Neural cell (in vitro differentiated cells): ENCODE measurements around the gene IGLL5. TPM values are rescaled to one million over a fixed set of nuclear protein-coding genes. Genes with fewer than 3 reads are reported as not detected.

Experiments used
- H2AFZ ChIP-seq: fragments of 200-600, 300-800 bp; sonication (generic), shearing (Covaris generic); 2 replicates; pipeline ENCODE4 v1.6.0; 2014; ENCODE audit warnings: low read depth, mild to moderate bottlenecking, antibody characterized with exemption, low read length, moderate library complexity
- H3F3A ChIP-seq: fragments of 200-600 bp; shearing (Covaris generic); 2 replicates; pipeline ENCODE4 v1.6.1; 2016; ENCODE audit warnings: mild to moderate bottlenecking, moderate library complexity, mixed read lengths, antibody characterized with exemption, low read length; ENCODE audit not compliant: insufficient read depth, poor library complexity, severe bottlenecking
- H3K27ac ChIP-seq: fragments of 200-600, 300-800 bp; sonication (generic), shearing (Covaris generic); 2 replicates; pipeline ENCODE4 v1.5.1; 2014; ENCODE audit warnings: mild to moderate bottlenecking, low read length, moderate library complexity
- H3K27me3 ChIP-seq: fragments of 300-800, 200-600 bp; sonication (generic), shearing (Covaris generic); 2 replicates; pipeline ENCODE4 v1.6.0; 2014; ENCODE audit warnings: mild to moderate bottlenecking, low read depth, low read length, moderate library complexity; ENCODE audit not compliant: insufficient read depth
- H3K36me3 ChIP-seq: fragments of 300-800, 200-600 bp; sonication (generic), shearing (Covaris generic); 2 replicates; pipeline ENCODE4 v1.5.1; 2014; ENCODE audit warnings: mild to moderate bottlenecking, antibody characterized with exemption, low read length, moderate library complexity; ENCODE audit not compliant: insufficient read depth
- H3K4me2 ChIP-seq: fragments of 300-800, 200-600 bp; sonication (generic), shearing (Covaris generic); 2 replicates; pipeline ENCODE4 v1.6.0; 2014; ENCODE audit warnings: mild to moderate bottlenecking, low read length
- H3K4me3 ChIP-seq: fragments of 300-800, 200-600 bp; sonication (generic), shearing (Covaris generic); 2 replicates; pipeline ENCODE4 v1.5.1; 2014; ENCODE audit warnings: mild to moderate bottlenecking, low read length, moderate library complexity
- H3K79me2 ChIP-seq: fragments of 200-600 bp; shearing (Covaris generic); replicated peaks from 2 replicates; pipeline ENCODE4 v1.6.0; 2014; ENCODE audit warnings: mild to moderate bottlenecking, low read length, moderate library complexity; ENCODE audit not compliant: insufficient read depth
- H3K9ac ChIP-seq: fragments of 300-800, 200-600 bp; sonication (generic), shearing (Covaris generic); 2 replicates; pipeline ENCODE4 v1.6.1; 2016; ENCODE audit warnings: mild to moderate bottlenecking, low read length, mixed read lengths
- H3K9me2 ChIP-seq: fragments of 200-600 bp; shearing (Covaris generic); 2 replicates; pipeline ENCODE4 v1.6.1; 2016; ENCODE audit warnings: mild to moderate bottlenecking, low read length, mixed read lengths; ENCODE audit not compliant: insufficient read depth
- H3K9me3 ChIP-seq: fragments of 200-600, 300-800 bp; sonication (generic), shearing (Covaris generic); 2 replicates; pipeline ENCODE4 v1.6.1; 2016; ENCODE audit warnings: mild to moderate bottlenecking, mixed run types, low read length, moderate library complexity, mixed read lengths
- H4K20me1 ChIP-seq: fragments of 200-600 bp; shearing (Covaris generic); 2 replicates; pipeline ENCODE4 v1.6.1; 2016; ENCODE audit warnings: mild to moderate bottlenecking, mixed run types; ENCODE audit not compliant: insufficient read depth
- EP300 ChIP-seq: fragments of 450-650 bp; conservative IDR thresholded peaks from 2 replicates; pipeline ENCODE4 v1.6.1; 2014; ENCODE audit warnings: antibody characterized with exemption, mild to moderate bottlenecking, moderate library complexity; ENCODE audit not compliant: poor library complexity, severe bottlenecking
- EZH2 ChIP-seq: fragments of 200-600, 300-800 bp; shearing (Covaris generic), sonication (generic); IDR thresholded peaks from 2 replicates; pipeline ENCODE4 v1.6.1; 2014; ENCODE audit warnings: antibody characterized with exemption, low read length, borderline replicate concordance, mild to moderate bottlenecking; ENCODE audit not compliant: insufficient read depth, poor library complexity, severe bottlenecking
- MXI1 ChIP-seq: fragments of 450-650 bp; conservative IDR thresholded peaks from 2 replicates; pipeline ENCODE4 v1.6.1; 2014; ENCODE audit warnings: antibody characterized with exemption, mild to moderate bottlenecking; ENCODE audit not compliant: poor library complexity, severe bottlenecking
- POLR2AphosphoS5 ChIP-seq: IDR thresholded peaks from 2 replicates; pipeline ENCODE4 v1.6.1; 2012
- RAD21 ChIP-seq: fragments of 450-650 bp; conservative IDR thresholded peaks from 2 replicates; pipeline ENCODE4 v1.6.1; 2014; ENCODE audit warnings: antibody characterized with exemption, mild to moderate bottlenecking, moderate library complexity
- SMC3 ChIP-seq: fragments of 450-650 bp; conservative IDR thresholded peaks from 2 replicates; pipeline ENCODE4 v1.6.1; 2014; ENCODE audit warnings: antibody characterized with exemption, mild to moderate bottlenecking, moderate library complexity; ENCODE audit not compliant: poor library complexity
- TAF1 ChIP-seq: IDR thresholded peaks from 2 replicates; pipeline ENCODE4 v1.6.1; 2012; ENCODE audit warnings: low read depth
- polyA plus RNA-seq: library from polyadenylated mRNA; depleted of rRNA; stranded (reverse); fragments of >200 nt; gene quantifications from 2 replicates; pipeline ENCODE4 v1.2.3, GENCODE V29; 2014
- TF ChIP-seq, protein P1 (sequence below): fragments of 450-650 bp; IDR thresholded peaks from 2 replicates; pipeline ENCODE4 v1.5.1; 2014; ENCODE audit warnings: antibody characterized with exemption, mild to moderate bottlenecking, moderate library complexity; ENCODE audit not compliant: poor library complexity, severe bottlenecking
- TF ChIP-seq, protein P2 (sequence below): IDR thresholded peaks from 2 replicates; pipeline ENCODE4 v1.6.1; 2012; ENCODE audit warnings: borderline replicate concordance

IGLL5 gene
- polyA plus RNA-seq, 1 donor from 2014 or later: 0.19 TPM

DNA sequence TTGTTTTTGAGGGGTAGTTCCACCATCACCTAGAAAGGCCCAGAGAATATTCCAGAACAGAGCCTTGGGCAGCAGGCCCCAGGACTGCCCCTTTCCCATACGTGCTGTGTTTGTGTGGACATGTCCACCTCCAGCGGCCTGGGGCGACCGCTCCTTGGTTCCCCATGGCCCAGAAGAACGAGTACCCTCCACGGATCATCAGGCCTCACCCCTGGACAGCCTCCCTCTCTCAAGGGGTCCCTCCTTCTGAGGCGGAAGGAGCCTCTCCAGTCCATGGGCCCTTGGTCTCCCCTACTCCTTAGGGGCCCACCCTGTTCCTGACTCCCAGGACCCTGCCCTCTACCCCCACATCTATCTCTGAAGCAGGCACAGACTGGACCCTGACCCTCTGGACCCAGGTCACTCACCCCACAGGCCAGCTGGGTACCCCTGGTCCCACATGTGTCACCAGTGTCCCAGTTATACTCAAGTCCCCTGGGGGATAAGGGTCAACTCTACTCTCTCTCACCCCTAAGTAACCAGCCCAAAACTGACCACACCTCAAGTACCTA is 32.6 kb downstream of the IGLL5 start:
- H4K20me1 ChIP-seq: no peaks in the 10 kb centered on the region
- H2AFZ ChIP-seq: no peak overlapping the region
- H3K79me2 ChIP-seq: no peaks in the 10 kb centered on the region
- H3K27ac ChIP-seq: no peak overlapping the region
- no peaks in the 10 kb centered on the region for H3K36me3 ChIP-seq
- H3K27me3 ChIP-seq: no peaks in the 10 kb centered on the region
- H3K9ac ChIP-seq: no peak overlapping the region
- no peaks in the 10 kb centered on the region for H3F3A ChIP-seq
- H3K4me3 ChIP-seq: no peak overlapping the region
- no peak overlapping the region for H3K4me2 ChIP-seq
- H3K9me2 ChIP-seq: no peaks in the 10 kb centered on the region
- H3K9me3 ChIP-seq: no peaks in the 10 kb centered on the region
- TF ChIP-seq SMC3: no peak
- TF ChIP-seq, protein P1, sequence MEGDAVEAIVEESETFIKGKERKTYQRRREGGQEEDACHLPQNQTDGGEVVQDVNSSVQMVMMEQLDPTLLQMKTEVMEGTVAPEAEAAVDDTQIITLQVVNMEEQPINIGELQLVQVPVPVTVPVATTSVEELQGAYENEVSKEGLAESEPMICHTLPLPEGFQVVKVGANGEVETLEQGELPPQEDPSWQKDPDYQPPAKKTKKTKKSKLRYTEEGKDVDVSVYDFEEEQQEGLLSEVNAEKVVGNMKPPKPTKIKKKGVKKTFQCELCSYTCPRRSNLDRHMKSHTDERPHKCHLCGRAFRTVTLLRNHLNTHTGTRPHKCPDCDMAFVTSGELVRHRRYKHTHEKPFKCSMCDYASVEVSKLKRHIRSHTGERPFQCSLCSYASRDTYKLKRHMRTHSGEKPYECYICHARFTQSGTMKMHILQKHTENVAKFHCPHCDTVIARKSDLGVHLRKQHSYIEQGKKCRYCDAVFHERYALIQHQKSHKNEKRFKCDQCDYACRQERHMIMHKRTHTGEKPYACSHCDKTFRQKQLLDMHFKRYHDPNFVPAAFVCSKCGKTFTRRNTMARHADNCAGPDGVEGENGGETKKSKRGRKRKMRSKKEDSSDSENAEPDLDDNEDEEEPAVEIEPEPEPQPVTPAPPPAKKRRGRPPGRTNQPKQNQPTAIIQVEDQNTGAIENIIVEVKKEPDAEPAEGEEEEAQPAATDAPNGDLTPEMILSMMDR: no peak
- no peak for TF ChIP-seq TAF1
- TF ChIP-seq EP300: no peak
- TF ChIP-seq, protein P2, sequence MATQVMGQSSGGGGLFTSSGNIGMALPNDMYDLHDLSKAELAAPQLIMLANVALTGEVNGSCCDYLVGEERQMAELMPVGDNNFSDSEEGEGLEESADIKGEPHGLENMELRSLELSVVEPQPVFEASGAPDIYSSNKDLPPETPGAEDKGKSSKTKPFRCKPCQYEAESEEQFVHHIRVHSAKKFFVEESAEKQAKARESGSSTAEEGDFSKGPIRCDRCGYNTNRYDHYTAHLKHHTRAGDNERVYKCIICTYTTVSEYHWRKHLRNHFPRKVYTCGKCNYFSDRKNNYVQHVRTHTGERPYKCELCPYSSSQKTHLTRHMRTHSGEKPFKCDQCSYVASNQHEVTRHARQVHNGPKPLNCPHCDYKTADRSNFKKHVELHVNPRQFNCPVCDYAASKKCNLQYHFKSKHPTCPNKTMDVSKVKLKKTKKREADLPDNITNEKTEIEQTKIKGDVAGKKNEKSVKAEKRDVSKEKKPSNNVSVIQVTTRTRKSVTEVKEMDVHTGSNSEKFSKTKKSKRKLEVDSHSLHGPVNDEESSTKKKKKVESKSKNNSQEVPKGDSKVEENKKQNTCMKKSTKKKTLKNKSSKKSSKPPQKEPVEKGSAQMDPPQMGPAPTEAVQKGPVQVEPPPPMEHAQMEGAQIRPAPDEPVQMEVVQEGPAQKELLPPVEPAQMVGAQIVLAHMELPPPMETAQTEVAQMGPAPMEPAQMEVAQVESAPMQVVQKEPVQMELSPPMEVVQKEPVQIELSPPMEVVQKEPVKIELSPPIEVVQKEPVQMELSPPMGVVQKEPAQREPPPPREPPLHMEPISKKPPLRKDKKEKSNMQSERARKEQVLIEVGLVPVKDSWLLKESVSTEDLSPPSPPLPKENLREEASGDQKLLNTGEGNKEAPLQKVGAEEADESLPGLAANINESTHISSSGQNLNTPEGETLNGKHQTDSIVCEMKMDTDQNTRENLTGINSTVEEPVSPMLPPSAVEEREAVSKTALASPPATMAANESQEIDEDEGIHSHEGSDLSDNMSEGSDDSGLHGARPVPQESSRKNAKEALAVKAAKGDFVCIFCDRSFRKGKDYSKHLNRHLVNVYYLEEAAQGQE: no peak

DNA sequence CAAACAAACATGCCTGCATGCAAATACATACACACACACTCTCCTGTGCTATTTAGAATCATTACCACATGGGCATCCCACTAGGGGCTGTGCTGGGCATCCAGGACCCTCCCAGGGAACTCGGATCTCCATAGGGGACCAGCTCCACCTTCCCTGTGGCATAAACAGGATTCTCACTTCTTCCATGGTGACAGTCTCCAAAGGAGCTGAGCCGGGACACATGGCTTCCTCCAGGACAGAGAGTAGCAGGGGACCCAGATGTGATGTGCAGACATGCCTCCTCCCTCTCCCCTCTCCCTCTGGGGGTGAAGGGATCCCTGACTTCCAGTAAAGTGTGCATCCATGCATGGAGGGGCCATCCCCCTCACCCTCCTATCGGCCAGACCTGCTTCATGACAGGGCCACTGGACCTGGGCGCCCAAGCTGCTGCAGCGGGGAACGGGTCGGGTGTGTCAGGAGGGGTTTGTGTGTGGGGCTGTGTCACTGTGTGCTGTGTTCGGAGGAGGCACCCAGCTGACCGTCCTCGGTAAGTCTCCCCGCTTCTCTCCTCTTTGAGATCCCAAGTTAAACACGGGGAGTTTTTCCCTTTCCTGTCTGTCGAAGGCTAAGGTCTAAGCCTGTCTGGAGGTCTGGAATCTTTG is 33.4 kb downstream of the IGLL5 start:
- Histone ChIP-seq H3K4me2 (no peak overlapping the region), H3K9me3 (no peaks in the 10 kb centered on the region), H3F3A (no peaks in the 10 kb centered on the region), H3K27me3 (no peaks in the 10 kb centered on the region), H4K20me1 (no peaks in the 10 kb centered on the region), H2AFZ (no peak overlapping the region), H3K4me3 (no peak overlapping the region), H3K27ac (no peak overlapping the region), H3K79me2 (no peaks in the 10 kb centered on the region), H3K9me2 (no peaks in the 10 kb centered on the region), H3K9ac (no peak overlapping the region), H3K36me3 (no peaks in the 10 kb centered on the region)
- TF ChIP-seq MXI1: no peak
- TF ChIP-seq, protein P1: no peak
- TF ChIP-seq, protein P2: no peak
- no peak for TF ChIP-seq TAF1
- TF ChIP-seq EZH2: no peak
- TF ChIP-seq SMC3: no peak
- TF ChIP-seq POLR2AphosphoS5: no peak
- TF ChIP-seq EP300: no peak
- TF ChIP-seq RAD21: no peak
